Neural crest cell (in vitro differentiated cells): ENCODE measurements around the gene TNFSF11. TPM values are rescaled to one million over a fixed set of nuclear protein-coding genes. Genes with fewer than 3 reads are reported as not detected.

Experiments used
- DNase-seq: peaks from one replicate; pipeline ENCODE4 v3.0.0; 2021; ENCODE audit warnings: low read depth, mixed read lengths, low spot score
- H3K27ac Mint-ChIP-seq: one replicate; pipeline ENCODE4 v1.8.0; 2021; ENCODE audit warnings: mild to moderate bottlenecking, mixed read lengths; ENCODE audit not compliant: unreplicated experiment
- H3K27me3 Mint-ChIP-seq: 2 replicates; pipeline ENCODE4 v1.8.0; 2021; ENCODE audit warnings: low read depth, mild to moderate bottlenecking, mixed read lengths
- H3K36me3 Mint-ChIP-seq: 2 replicates; pipeline ENCODE4 v1.8.0; 2021; ENCODE audit warnings: low read depth, mild to moderate bottlenecking, mixed read lengths
- H3K4me1 Mint-ChIP-seq: 2 replicates; pipeline ENCODE4 v1.8.0; 2021; ENCODE audit warnings: mixed read lengths
- H3K4me3 Mint-ChIP-seq: one replicate; pipeline ENCODE4 v1.8.0; 2021; ENCODE audit warnings: mild to moderate bottlenecking, mixed read lengths
- H3K9me3 Mint-ChIP-seq: 2 replicates; pipeline ENCODE4 v1.8.0; 2021; ENCODE audit warnings: mixed read lengths
- CTCF ChIP-seq: fragments of 200-600 bp; sonication (generic); conservative IDR thresholded peaks from 2 replicates; pipeline ENCODE4 v1.5.0; 2021; ENCODE audit warnings: antibody characterized with exemption, mild to moderate bottlenecking
- total RNA-seq: library from RNA; stranded (reverse); gene quantifications from 2 replicates; pipeline ENCODE4 v1.2.1, GENCODE V29; 2021

The TNFSF11 gene
- total RNA-seq, 1 donor from 2014 or later, result not detected

- Mint-ChIP-seq H3K4me3 (no peak overlapping the region), H3K36me3 (no peaks in the 10 kb centered on the region), H3K9me3 (no peaks in the 10 kb centered on the region), H3K4me1 (no peaks in the 10 kb centered on the region), H3K27me3 (no peaks in the 10 kb centered on the region), H3K27ac (no peak overlapping the region)
- no peak for TF ChIP-seq CTCF
- DNase-seq, result no peak
Measured at GRCh38 chr13:42602906-42603305, 29.0 kb downstream of the TNFSF11 start.

- H3K36me3 Mint-ChIP-seq, result no peaks in the 10 kb centered on the region
- H3K27ac Mint-ChIP-seq, result no peak overlapping the region
- no peak for TF ChIP-seq CTCF
- no peak for DNase-seq
- no peaks in the 10 kb centered on the region for H3K9me3 Mint-ChIP-seq
- no peaks in the 10 kb centered on the region for H3K4me1 Mint-ChIP-seq
- H3K4me3 Mint-ChIP-seq, result no peak overlapping the region
- no peaks in the 10 kb centered on the region for H3K27me3 Mint-ChIP-seq
Measured at GRCh38 chr13:42603571-42603970, 29.6 kb downstream of the TNFSF11 start.

- no peaks in the 10 kb centered on the region for H3K4me1 Mint-ChIP-seq
- H3K9me3 Mint-ChIP-seq, result no peaks in the 10 kb centered on the region
- H3K27me3 Mint-ChIP-seq, result no peaks in the 10 kb centered on the region
- no peak overlapping the region for H3K4me3 Mint-ChIP-seq
- DNase-seq, result no peak
- no peaks in the 10 kb centered on the region for H3K36me3 Mint-ChIP-seq
- H3K27ac Mint-ChIP-seq, result no peak overlapping the region
- TF ChIP-seq CTCF, result no peak
Measured at GRCh38 chr13:42607546-42607945, 33.6 kb downstream of the TNFSF11 start.

- TF ChIP-seq CTCF, result no peak
- Mint-ChIP-seq H3K36me3 (no peaks in the 10 kb centered on the region), H3K4me3 (no peak overlapping the region), H3K9me3 (no peaks in the 10 kb centered on the region), H3K27me3 (no peaks in the 10 kb centered on the region), H3K4me1 (no peaks in the 10 kb centered on the region), H3K27ac (no peak overlapping the region)
- DNase-seq, result no peak
Measured at GRCh38 chr13:42610649-42611048, 36.7 kb downstream of the TNFSF11 start.

- no peak overlapping the region for H3K4me3 Mint-ChIP-seq
- H3K9me3 Mint-ChIP-seq, result no peaks in the 10 kb centered on the region
- H3K4me1 Mint-ChIP-seq, result no peaks in the 10 kb centered on the region
- DNase-seq, result no peak
- TF ChIP-seq CTCF, result no peak
- no peaks in the 10 kb centered on the region for H3K27me3 Mint-ChIP-seq
- no peak overlapping the region for H3K27ac Mint-ChIP-seq
- no peaks in the 10 kb centered on the region for H3K36me3 Mint-ChIP-seq
Measured at GRCh38 chr13:42611086-42611779, 37.3 kb downstream of the TNFSF11 start.
